Activated naive CD4-positive, alpha-beta T cell treated with anti-CD3 and anti-CD28 coated beads for 36 hours (primary cell): ENCODE results near the gene MOV10L1. TPM values are rescaled to one million over a fixed set of nuclear protein-coding genes. Genes with fewer than 3 reads are reported as not detected.
A peak's percentile ranks its signal among the peaks of the same experiment; 100 is the strongest.
"Not testable (repeated sequence)": the region's sequence is repeated elsewhere in the genome, so short reads cannot be mapped to it uniquely, and the experiment has no call there.

Source experiments
- CTCF ChIA-PET: fragments of 350-600 bp; sonication (Branson Sonifier 250); formaldehyde crosslinking; loops from one replicate; lab custom pipeline; 2021; ENCODE audit warnings: antibody characterized with exemption; lab: Charles Lee
- DNase-seq: peaks from one replicate; pipeline ENCODE4 v3.0.0-alpha.2; 2020
- H3K27ac Mint-ChIP-seq: one replicate; pipeline ENCODE4 v1.8.0; 2021; ENCODE audit warnings: mild to moderate bottlenecking, mixed read lengths
- H3K27me3 Mint-ChIP-seq: one replicate; pipeline ENCODE4 v1.8.0; 2021; ENCODE audit warnings: low read depth, mixed read lengths
- H3K36me3 Mint-ChIP-seq: one replicate; pipeline ENCODE4 v1.8.0; 2021; ENCODE audit warnings: low read depth, mixed read lengths
- H3K4me1 Mint-ChIP-seq: one replicate; pipeline ENCODE4 v1.8.0; 2021; ENCODE audit warnings: low read depth, mixed read lengths
- H3K4me3 Mint-ChIP-seq: one replicate; pipeline ENCODE4 v1.8.0; 2021; ENCODE audit warnings: mild to moderate bottlenecking, moderate library complexity, mixed read lengths
- H3K9me3 Mint-ChIP-seq: one replicate; pipeline ENCODE4 v1.8.0; 2021; ENCODE audit warnings: mixed read lengths
- intact Hi-C: fragments of 100-400 bp; cut with micrococcal nuclease; formaldehyde crosslinking; loops from one replicate; pipeline ENCODE4 v1.15.1; 2023
- total RNA-seq, 2 experiments: library from RNA; stranded (reverse); gene quantifications; one replicate each; pipeline ENCODE4 v1.2.3, GENCODE V29; 2021

Gene MOV10L1
- total RNA-seq, 2 experiments from 2014 or later, result not detected

DNA sequence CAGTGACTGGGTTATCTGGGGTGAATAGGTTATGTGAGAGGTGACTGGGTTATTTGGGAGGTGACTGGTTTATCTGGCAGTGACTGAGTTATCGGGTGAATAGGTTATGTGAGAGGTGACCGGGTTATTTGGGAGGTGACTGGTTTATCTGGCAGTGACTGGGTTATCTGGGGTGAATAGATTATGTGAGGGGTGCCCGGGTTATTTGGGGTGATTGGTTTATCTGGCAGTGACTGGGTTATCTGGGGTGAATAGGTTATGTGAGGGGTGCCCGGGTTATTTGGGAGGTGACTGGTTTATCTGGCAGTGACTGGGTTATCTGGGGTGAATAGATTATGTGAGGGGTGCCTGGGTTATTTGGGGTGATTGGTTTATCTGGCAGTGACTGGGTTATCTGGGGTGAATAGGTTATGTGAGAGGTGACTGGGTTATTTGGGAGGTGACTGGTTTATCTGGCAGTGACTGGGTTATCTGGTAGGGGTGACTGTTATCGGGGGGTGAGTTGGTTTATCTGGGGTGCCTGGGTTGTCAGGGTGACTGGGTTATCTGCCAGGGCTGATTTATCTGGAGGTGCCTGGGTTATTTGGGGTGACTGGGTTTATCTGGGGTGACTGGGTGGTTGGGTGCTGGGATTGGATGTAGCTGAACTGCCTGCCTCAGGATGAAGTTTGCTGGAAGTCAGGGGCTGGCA lies 78.8 kb downstream of the MOV10L1 start:
- H3K27ac Mint-ChIP-seq, H3K9me3 Mint-ChIP-seq, H3K4me1 Mint-ChIP-seq, H3K36me3 Mint-ChIP-seq, CTCF ChIA-PET, DNase-seq, intact Hi-C loops: not testable (repeated sequence)
- H3K27me3 Mint-ChIP-seq, result peaks cover 29% of the 10 kb centered on the region
- H3K4me3 Mint-ChIP-seq, result peak overlapping the region; percentile 61

DNA sequence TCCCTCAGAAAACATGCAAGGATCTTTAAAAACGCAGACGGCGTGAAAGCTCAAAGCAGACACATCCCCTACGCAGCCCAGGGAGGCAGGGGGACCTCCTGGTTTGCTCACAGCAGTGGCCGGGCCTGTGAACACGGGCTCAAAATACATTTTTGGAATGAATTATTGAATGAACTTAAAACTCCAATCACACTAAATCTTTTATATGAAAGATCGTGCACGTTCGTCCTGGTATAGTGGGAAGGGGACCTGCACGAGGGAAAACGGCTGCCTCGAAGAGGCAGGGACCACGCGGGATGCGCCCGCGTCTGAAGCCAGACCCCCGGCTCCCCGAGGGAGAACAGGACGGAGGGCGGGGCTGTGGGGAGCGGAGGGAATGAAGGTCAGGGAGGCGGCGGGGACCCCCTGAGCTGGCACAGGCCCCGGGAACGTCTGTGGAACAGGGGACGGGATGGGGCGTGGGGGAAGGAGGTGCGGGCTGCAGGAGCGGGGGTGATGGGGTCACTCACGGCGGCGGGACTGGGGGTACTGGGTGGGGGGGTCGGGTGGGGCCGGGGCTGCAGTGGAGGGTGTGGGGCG lies 79.5 kb downstream of the MOV10L1 start:
- H3K36me3 Mint-ChIP-seq, result no peaks in the 10 kb centered on the region
- H3K27me3 Mint-ChIP-seq, result peaks cover 32% of the 10 kb centered on the region
- no peaks in the 10 kb centered on the region for H3K9me3 Mint-ChIP-seq
- no peak for DNase-seq
- peaks cover 2% of the 10 kb centered on the region for H3K4me1 Mint-ChIP-seq
- CTCF ChIA-PET, result no interaction called here
- peak overlapping the region; percentile 61 for H3K4me3 Mint-ChIP-seq
- H3K27ac Mint-ChIP-seq, result no peak overlapping the region
- intact Hi-C loops, result no loop called here

DNA sequence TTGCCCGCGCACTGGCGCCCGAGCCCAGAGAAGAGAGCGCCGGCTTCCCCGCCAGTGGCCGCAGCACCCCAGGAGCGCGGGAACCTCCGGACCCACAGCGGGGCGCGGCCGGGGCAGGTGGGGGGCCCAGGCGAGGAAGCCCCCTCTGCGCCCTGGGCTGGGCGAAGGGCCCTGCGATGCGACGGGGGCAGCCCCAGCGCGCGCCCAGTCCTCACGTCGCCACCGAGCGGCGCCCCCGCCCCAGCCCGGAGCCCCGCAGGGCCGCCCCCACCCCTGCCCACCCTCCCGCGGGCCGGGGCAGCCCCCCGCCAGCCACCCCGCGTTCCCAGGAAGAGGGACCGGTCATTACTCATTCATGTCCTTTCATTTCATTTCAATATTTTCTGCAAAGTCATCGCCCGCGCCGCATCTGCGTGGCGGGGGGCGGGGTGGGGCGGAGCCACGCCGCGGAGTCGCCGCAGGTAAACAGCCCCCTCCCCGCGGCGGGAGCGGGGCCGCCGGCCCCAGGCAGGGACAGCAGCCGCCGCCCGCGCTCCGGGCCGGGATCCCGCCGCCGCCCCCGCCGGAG lies 80.1 kb downstream of the MOV10L1 start:
- Mint-ChIP-seq H3K9me3 (no peaks in the 10 kb centered on the region), H3K4me1 (peaks cover 2% of the 10 kb centered on the region), H3K36me3 (no peaks in the 10 kb centered on the region), H3K27ac (no peak overlapping the region), H3K4me3 (peak overlapping the region; percentile 57), H3K27me3 (peaks cover 32% of the 10 kb centered on the region)
- CTCF ChIA-PET, result no interaction called here
- intact Hi-C loops, result loop anchor here (1.0 kb wide), 2 partner anchors 21 to 39 kb away; no protein-coding TSS in a partner anchor
- DNase-seq, result peak; percentile 84

DNA sequence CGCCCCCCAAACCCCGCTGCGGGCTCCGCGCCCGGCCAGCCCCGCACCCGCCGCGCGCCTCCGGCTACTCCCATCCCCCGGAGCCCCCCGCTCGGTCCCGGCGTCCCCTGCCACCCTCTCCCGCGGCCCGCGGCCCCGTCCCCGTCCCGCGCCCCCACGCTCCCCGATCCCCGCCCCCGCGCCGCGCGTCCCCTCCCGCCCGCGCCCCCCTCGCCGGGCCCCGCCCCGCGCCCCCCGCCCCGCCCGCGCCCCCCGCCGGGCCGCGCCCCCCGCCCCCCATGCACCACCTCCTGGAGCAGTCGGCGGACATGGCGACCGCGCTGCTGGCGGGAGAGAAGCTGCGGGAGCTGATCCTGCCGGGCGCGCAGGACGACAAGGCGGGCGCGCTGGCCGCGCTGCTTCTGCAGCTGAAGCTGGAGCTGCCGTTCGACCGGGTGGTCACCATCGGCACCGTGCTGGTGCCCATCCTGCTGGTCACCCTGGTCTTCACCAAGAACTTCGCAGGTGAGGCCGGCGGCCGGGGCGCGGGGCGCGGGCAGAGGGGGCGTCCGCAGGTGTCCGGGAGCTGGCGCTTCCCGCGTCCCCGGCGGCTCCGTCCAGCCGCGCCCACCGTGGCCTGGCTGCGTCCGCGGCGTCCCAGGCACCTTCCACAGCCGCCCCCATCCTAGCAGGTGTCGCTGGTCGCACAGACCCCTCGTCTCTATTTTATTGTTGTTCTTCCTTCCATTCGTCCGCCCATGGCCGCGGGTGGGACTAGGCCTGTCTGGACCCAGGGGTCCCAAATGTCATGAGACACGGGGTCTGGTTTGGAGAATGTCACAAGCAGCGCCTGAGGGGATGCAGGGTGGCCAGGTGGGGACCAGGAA lies 80.9 kb downstream of the MOV10L1 start, which contains the start of gene PANX2:
Gene PANX2, plus strand, starts transcription at position 279 of the 866 bp plus-strand sequence. Its CDS starts 0 bp downstream, at position 279.
- DNase-seq, result no peak
- peak within 1 kb of the TSS; percentile 75 for H3K4me3 Mint-ChIP-seq
- no peaks in the 10 kb centered on the region for H3K9me3 Mint-ChIP-seq
- no peaks in the 10 kb centered on the region for H3K36me3 Mint-ChIP-seq
- CTCF ChIA-PET, result no interaction called here
- peaks cover 2% of the 10 kb centered on the region for H3K4me1 Mint-ChIP-seq
- intact Hi-C loops, result loop anchor here (1.0 kb wide), 2 partner anchors 21 to 39 kb away; no protein-coding TSS in a partner anchor
- no peak within 1 kb of the TSS for H3K27ac Mint-ChIP-seq
- peaks cover 30% of the 10 kb centered on the region for H3K27me3 Mint-ChIP-seq

DNA sequence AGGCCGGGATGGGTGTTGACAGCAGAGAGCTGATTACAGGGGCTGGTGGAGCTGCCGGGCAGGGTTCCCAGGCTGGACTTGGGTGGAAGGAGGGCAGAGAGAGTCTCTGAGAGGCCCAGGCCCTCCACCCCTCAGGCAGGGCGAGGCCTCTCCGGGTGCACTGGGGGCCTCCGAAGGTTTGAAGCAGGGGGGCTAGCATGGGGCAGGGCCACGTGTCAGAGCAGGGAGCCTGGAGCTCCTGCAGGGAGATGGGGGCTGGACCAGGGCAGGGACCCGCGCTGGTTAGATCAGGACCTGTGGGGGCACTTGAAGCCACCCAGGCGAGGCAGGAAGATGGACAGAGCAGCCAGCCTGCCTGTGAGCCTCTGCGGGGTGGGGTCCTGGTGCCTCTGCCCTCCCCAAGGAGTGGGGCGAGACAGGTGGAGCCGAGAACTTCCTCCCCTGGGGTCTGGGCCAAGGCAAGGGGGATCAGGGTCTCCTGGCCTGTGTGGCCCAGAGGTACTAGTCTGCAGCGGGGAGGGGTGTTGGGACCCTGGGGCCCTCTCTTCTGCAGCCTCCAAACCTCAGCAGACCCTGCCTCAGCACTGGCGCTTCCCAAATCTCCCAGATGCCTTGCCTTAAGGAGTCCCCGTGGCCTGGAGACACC lies 81.6 kb downstream of the MOV10L1 start:
- no peaks in the 10 kb centered on the region for H3K9me3 Mint-ChIP-seq
- CTCF ChIA-PET, result no interaction called here
- H3K4me1 Mint-ChIP-seq, result peaks cover 2% of the 10 kb centered on the region
- no peak for DNase-seq
- H3K27me3 Mint-ChIP-seq, result peaks cover 30% of the 10 kb centered on the region
- no peaks in the 10 kb centered on the region for H3K36me3 Mint-ChIP-seq
- intact Hi-C loops, result no loop called here
- H3K27ac Mint-ChIP-seq, result no peak overlapping the region
- H3K4me3 Mint-ChIP-seq, result peak overlapping the region; percentile 75

DNA sequence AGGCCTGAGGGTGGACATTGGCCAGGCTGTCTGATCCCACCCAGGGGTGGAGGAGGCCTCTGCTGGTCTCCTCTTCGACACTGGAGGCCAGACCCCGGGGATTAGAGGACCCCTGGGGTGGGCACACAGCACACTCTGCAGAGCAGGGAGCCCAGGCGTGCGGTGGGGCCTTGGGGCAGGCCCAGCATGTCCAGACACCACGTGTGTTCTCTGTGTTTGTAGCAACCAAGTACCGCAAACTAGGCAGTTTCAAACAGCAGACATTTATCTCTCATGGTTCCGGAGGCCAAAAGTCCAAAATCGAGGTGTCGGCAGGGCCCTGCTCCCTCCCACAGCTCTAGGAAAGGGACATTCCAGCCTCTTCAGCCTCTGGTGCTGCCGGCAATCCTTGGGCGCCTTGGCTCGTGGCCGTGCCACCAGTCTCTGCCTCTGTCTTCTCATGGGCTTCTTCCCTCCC lies 82.2 kb downstream of the MOV10L1 start:
- Mint-ChIP-seq H3K9me3 (no peaks in the 10 kb centered on the region), H3K4me1 (peaks cover 2% of the 10 kb centered on the region), H3K4me3 (peak overlapping the region; percentile 18), H3K27ac (no peak overlapping the region), H3K27me3 (peaks cover 30% of the 10 kb centered on the region), H3K36me3 (no peaks in the 10 kb centered on the region)
- CTCF ChIA-PET, result no interaction called here
- no peak for DNase-seq
- intact Hi-C loops, result no loop called here

DNA sequence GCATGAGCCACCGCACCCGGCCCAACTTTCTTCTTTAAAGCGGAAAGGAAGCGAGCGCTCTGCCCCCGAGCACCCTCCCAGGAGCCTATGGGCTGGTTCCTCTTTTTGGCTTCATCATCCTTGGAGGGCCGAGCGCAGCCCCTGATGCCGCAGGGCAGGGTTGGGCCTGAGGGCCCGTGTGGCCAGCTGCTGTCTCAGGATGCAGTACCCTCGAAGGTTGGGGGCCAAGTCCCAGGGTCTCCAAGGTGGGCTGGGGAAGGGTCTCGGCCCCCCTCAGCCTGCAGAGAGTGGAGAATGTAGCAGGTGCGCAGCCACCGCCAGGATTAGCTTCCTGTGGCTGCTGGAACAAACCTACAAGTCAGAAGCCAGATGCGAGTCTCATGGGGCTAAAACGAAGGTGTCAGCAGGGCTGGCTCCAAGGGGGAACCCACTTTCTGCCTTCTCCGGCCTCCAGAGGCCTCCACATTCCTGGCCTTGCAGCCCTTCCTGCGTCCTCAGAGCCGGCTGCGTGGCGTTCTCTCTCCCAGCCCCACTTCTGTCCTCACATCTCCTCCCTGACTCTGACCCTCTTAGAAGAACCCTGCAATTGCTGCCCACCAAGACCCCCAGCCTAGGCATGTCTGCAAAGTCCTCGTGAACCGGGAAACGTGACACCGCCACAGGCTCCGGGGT lies 83.6 kb downstream of the MOV10L1 start:
- no peak for DNase-seq

DNA sequence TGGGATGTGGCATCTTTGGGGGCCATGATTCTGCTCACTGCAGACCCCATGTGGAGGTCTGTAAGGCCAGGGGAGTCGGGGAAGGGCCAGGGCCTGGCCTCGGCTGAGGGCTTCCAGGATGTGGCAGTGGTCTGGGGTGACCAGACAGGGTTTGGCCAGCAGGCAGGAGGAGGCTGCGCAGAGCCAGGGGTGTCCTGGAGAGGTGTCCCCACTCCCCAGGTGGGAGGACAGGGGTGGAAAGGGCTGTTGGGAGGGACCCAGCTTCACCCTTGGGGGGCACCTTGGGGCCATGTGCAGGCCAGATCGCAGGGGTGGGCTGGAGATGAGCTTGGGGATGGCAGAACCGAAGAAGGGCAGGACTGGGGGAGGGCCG lies 84.2 kb downstream of the MOV10L1 start:
- no peaks in the 10 kb centered on the region for H3K36me3 Mint-ChIP-seq
- H3K9me3 Mint-ChIP-seq, result no peaks in the 10 kb centered on the region
- H3K4me1 Mint-ChIP-seq, result peaks cover 2% of the 10 kb centered on the region
- H3K27ac Mint-ChIP-seq, result no peak overlapping the region
- intact Hi-C loops, result no loop called here
- no peak overlapping the region for H3K4me3 Mint-ChIP-seq
- DNase-seq, result no peak
- H3K27me3 Mint-ChIP-seq, result peaks cover 18% of the 10 kb centered on the region
- CTCF ChIA-PET, result no interaction called here

More for the DNA sequence above, 83.6 kb downstream of the MOV10L1 start:
- CTCF ChIA-PET, result no interaction called here
- Mint-ChIP-seq H3K36me3 (no peaks in the 10 kb centered on the region), H3K4me1 (peaks cover 2% of the 10 kb centered on the region), H3K27me3 (peaks cover 23% of the 10 kb centered on the region), H3K27ac (no peak overlapping the region), H3K9me3 (no peaks in the 10 kb centered on the region), H3K4me3 (no peak overlapping the region)
- intact Hi-C loops, result no loop called here

DNA sequence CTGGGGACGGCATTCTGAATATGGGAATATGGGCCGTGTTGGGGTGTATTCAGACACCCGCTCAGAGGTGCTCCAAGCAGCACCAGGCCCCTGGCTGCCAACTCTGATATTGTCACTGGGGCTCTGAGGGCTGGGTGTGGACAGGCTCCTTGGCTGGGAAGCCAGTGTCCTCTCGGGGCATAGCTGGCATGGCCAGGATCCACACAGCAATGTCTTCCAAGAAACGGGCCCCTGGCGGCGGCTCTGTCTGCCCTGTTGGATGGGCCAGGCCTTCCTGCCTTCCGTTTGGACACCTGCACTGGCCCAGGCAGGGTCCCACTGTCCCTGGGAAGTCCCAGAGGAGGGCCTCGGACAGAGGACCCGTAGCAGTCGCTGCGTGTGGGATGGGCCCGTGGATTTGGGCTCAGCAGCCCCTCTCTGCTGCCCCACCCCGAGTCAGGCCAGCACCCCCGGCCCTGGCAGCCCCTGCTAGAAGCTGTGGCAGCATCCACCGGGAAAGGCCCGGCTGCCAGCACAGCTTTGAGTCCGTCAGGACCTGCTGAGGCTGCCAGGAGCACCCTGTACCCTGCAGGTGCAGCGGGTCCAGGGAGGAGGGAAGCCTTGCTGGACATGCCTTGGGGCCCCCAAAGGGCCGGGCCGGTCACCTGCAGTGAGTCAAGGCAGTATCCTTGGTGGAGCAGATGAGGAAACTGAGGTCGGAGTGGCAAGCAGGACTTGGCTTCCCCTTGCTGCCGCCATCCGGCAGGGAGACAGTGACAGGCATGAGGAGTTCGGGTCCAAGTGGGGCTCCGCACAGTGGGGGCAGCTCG lies 84.8 kb downstream of the MOV10L1 start:
- Mint-ChIP-seq H3K9me3 (no peaks in the 10 kb centered on the region), H3K27me3 (peaks cover 17% of the 10 kb centered on the region), H3K27ac (no peak overlapping the region), H3K4me3 (no peak overlapping the region), H3K36me3 (no peaks in the 10 kb centered on the region), H3K4me1 (peaks cover 2% of the 10 kb centered on the region)
- CTCF ChIA-PET, result no interaction called here
- intact Hi-C loops, result no loop called here
- DNase-seq, result no peak

DNA sequence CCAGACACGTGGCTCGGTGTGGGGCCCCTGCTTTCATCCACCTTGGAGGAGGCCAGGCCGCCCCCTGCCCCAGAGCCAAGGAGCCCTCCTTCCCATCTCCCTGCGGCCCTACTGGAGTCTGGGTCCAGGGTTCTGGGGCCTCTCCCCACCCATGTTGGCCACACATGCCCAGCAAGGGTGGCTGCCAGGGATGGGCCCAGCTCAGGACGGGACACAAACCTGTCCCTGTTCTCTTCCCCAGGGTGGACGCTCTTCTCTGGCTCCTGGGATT lies 85.3 kb downstream of the MOV10L1 start:
- H3K27ac Mint-ChIP-seq, result no peak overlapping the region
- CTCF ChIA-PET, result no interaction called here
- intact Hi-C loops, result no loop called here
- no peaks in the 10 kb centered on the region for H3K36me3 Mint-ChIP-seq
- no peak overlapping the region for H3K4me3 Mint-ChIP-seq
- H3K27me3 Mint-ChIP-seq, result peaks cover 19% of the 10 kb centered on the region
- H3K9me3 Mint-ChIP-seq, result no peaks in the 10 kb centered on the region
- no peak for DNase-seq
- peaks cover 2% of the 10 kb centered on the region for H3K4me1 Mint-ChIP-seq
